PFSK-1 (cell line): Measurements from ENCODE around the gene THRB.

Experiments used
- FOXP2 ChIP-seq: optimal IDR thresholded peaks from 2 replicates; pipeline ENCODE3; 2011; ENCODE audit warnings: borderline replicate concordance, control low read depth, inconsistent platforms; ENCODE audit not compliant: insufficient read depth; ENCODE audit errors: extremely low read length, extremely low read depth
- POLR2AphosphoS5 ChIP-seq: IDR thresholded peaks from 2 replicates; pipeline ENCODE4 v1.6.1; 2012; ENCODE audit warnings: low read depth, mild to moderate bottlenecking, control low read depth, low read length, moderate library complexity
- SIN3A ChIP-seq: IDR thresholded peaks from 2 replicates; pipeline ENCODE4 v1.6.1; 2012; ENCODE audit warnings: mild to moderate bottlenecking, low read length, moderate library complexity, borderline replicate concordance; ENCODE audit not compliant: insufficient read depth
- TAF1 ChIP-seq: IDR thresholded peaks from 2 replicates; pipeline ENCODE4 v1.6.1; 2012; ENCODE audit warnings: low read length, control low read depth, borderline replicate concordance; ENCODE audit not compliant: insufficient read depth
- TF ChIP-seq, protein P1 (sequence below), 2 experiments: IDR thresholded peaks; 2 replicates each; pipeline versions ENCODE4 v1.6.1 to v1.8.0; 2011 to 2012; ENCODE audit warnings: low read depth in 2 of 2, low read length in 2 of 2, control low read depth in 1 of 2, inconsistent platforms in 1 of 2, mild to moderate bottlenecking in 1 of 2, moderate library complexity in 1 of 2; ENCODE audit not compliant: insufficient read depth in 1 of 2

DNA sequence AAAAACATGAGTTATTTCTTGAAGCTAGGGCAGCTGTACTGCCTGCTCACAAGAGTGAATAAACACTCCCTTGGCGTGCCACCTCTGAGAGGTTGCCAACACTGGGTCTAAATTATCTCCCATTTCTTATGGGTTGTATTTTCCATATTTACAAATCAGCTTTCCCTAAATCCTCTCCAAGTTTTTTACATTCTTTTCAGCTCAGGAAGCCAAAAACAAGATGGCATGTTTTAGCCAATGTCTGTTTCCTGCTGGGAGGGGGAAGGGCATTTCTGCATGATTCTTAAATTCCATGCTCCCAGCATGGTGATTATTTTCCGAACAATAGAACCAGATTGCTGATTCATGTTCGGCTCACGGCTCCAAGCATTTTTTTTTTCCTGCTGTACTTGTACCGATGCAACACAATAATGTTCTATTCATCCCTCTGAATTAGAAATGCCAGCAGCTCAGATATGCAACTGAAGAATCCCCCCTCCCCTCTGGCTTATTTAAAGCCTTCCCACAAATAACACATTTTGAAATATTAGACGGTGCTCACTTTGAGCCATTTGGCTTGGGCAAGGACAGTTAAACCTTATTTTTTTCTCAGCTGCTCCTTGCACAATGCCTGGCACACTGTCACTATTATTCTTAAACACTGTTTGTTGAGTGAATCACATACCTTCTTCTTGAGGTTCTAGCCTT is 252.5 kb downstream of the THRB start:
- TF ChIP-seq POLR2AphosphoS5: no peak
- TF ChIP-seq, protein P1, sequence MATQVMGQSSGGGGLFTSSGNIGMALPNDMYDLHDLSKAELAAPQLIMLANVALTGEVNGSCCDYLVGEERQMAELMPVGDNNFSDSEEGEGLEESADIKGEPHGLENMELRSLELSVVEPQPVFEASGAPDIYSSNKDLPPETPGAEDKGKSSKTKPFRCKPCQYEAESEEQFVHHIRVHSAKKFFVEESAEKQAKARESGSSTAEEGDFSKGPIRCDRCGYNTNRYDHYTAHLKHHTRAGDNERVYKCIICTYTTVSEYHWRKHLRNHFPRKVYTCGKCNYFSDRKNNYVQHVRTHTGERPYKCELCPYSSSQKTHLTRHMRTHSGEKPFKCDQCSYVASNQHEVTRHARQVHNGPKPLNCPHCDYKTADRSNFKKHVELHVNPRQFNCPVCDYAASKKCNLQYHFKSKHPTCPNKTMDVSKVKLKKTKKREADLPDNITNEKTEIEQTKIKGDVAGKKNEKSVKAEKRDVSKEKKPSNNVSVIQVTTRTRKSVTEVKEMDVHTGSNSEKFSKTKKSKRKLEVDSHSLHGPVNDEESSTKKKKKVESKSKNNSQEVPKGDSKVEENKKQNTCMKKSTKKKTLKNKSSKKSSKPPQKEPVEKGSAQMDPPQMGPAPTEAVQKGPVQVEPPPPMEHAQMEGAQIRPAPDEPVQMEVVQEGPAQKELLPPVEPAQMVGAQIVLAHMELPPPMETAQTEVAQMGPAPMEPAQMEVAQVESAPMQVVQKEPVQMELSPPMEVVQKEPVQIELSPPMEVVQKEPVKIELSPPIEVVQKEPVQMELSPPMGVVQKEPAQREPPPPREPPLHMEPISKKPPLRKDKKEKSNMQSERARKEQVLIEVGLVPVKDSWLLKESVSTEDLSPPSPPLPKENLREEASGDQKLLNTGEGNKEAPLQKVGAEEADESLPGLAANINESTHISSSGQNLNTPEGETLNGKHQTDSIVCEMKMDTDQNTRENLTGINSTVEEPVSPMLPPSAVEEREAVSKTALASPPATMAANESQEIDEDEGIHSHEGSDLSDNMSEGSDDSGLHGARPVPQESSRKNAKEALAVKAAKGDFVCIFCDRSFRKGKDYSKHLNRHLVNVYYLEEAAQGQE (IDR thresholded peaks at IDR 0.05; ENCODE audit: insufficient read depth in 1 of 2, low read depth in 2 of 2, low read length in 2 of 2): no peak
- TF ChIP-seq TAF1: no peak
- no peak for TF ChIP-seq FOXP2
- TF ChIP-seq SIN3A: no peak
